ENCODE measurements around the gene TOP2A. TPM values are rescaled to one million over a fixed set of nuclear protein-coding genes. Genes with fewer than 3 reads are reported as not detected.

Gene TOP2A
- total RNA-seq, 1 experiment from 2014 or later = 230 TPM

DNA sequence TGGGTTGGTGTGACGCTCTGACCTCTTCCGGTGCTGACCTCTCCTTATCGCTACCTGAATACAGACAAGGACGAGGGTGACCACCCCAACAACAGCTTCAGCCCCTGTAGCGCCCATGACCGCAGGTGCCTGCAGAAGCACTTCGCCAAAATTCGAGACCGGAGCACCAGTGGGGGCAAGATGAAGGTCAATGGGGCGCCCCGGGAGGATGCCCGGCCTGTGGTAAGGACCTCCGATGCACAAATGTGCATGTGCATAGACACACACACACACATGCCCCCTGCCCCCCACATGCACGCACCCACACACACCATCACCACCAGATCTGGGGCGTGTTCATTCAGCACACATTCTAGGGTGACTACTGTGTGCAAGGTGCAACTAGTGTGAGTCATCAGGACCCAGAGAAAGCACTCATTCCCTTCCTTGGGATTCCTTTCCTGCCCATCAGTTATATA is 35.3 kb upstream of the TOP2A start:
- no peak overlapping the region for H2BK15ac ChIP-seq (ENCODE audit: low read depth, low read length)
- peaks cover under 1% of the 10 kb centered on the region for H4K20me1 ChIP-seq (ENCODE audit: control insufficient read depth, insufficient read depth, insufficient read length)
- H2BK20ac ChIP-seq (ENCODE audit: low read depth, low read length, poor library complexity, severe bottlenecking) = no peak overlapping the region
- no peaks in the 10 kb centered on the region for H3K9me3 Mint-ChIP-seq
- H4K5ac ChIP-seq (ENCODE audit: insufficient read length, low read depth, low read length) = no peak overlapping the region
- H3K23ac ChIP-seq (ENCODE audit: insufficient read length, low read depth, low read length) = no peak overlapping the region
- H2AK5ac ChIP-seq (ENCODE audit: insufficient read length, low read length) = no peak overlapping the region
- H3K23me2 ChIP-seq (ENCODE audit: insufficient read length, low read depth, low read length, poor library complexity, severe bottlenecking) = no peaks in the 10 kb centered on the region
- H3K27ac ChIP-seq (ENCODE audit: insufficient read length, low read depth, low read length) = no peak overlapping the region
- no peaks in the 10 kb centered on the region; the same call in 1 of the 2 replicates for H3K79me2 ChIP-seq (ENCODE audit: insufficient read depth, low read length)
- H3K27me3 Mint-ChIP-seq (ENCODE audit: low read depth) = no peaks in the 10 kb centered on the region
- WGBS (ENCODE audit: extremely low coverage, insufficient read length, low lambda C conversion rate) = no CpG with 5 or more reads among the region's 15 CpGs
- H3K36me3 Mint-ChIP-seq (ENCODE audit: insufficient read depth in 1 of 3, low read depth in 3 of 3) = peaks cover 39 to 46% (median 42%) of the 10 kb centered on the region in 3 experiments; a peak in 6 of 7 replicates
- H2BK5ac ChIP-seq (ENCODE audit: insufficient read length, low read length) = no peak overlapping the region
- H3K14ac ChIP-seq (ENCODE audit: insufficient read depth, low read length) = no peak overlapping the region
- no peaks in the 10 kb centered on the region for H3K4me1 ChIP-seq (ENCODE audit: insufficient read depth, low read length)
- TF ChIP-seq, protein P1, sequence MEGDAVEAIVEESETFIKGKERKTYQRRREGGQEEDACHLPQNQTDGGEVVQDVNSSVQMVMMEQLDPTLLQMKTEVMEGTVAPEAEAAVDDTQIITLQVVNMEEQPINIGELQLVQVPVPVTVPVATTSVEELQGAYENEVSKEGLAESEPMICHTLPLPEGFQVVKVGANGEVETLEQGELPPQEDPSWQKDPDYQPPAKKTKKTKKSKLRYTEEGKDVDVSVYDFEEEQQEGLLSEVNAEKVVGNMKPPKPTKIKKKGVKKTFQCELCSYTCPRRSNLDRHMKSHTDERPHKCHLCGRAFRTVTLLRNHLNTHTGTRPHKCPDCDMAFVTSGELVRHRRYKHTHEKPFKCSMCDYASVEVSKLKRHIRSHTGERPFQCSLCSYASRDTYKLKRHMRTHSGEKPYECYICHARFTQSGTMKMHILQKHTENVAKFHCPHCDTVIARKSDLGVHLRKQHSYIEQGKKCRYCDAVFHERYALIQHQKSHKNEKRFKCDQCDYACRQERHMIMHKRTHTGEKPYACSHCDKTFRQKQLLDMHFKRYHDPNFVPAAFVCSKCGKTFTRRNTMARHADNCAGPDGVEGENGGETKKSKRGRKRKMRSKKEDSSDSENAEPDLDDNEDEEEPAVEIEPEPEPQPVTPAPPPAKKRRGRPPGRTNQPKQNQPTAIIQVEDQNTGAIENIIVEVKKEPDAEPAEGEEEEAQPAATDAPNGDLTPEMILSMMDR (conservative IDR thresholded peaks at IDR 0.05) = no peak
- no peak overlapping the region for H3K56ac ChIP-seq (ENCODE audit: insufficient read length, low read depth, low read length)
- H3K4me3 Mint-ChIP-seq = no peak overlapping the region
- no peak overlapping the region for H3T11ph ChIP-seq (ENCODE audit: low read length)
- no peaks in the 10 kb centered on the region for H3K27me3 ChIP-seq (ENCODE audit: insufficient read depth, low read length)
- no peak overlapping the region for H3K9ac ChIP-seq (ENCODE audit: extremely low read depth, insufficient read length, low read length)
- no peak overlapping the region; a peak in 1 of 7 replicates for H3K27ac Mint-ChIP-seq
- H3K4me2 ChIP-seq (ENCODE audit: insufficient read depth, insufficient read length, low read length) = no peak overlapping the region
- no peak overlapping the region for H2AFZ ChIP-seq (ENCODE audit: low read length)
- DNase-seq = no peak
- no peak overlapping the region for H2BK12ac ChIP-seq (ENCODE audit: insufficient read length, low read depth, low read length)
- no peak overlapping the region for H4K8ac ChIP-seq (replicated peaks; ENCODE audit: insufficient read length, low read depth, low read length)
- no peak overlapping the region for H4K91ac ChIP-seq (ENCODE audit: insufficient read length, low read depth, low read length)
- H3K4ac ChIP-seq (ENCODE audit: low read depth, low read length) = no peak overlapping the region
- H3K4me1 Mint-ChIP-seq = peaks cover 17 to 26% of the 10 kb centered on the region in 2 experiments
- no peak overlapping the region for H2BK120ac ChIP-seq (ENCODE audit: low read depth, low read length, poor library complexity, severe bottlenecking)
- H3K79me1 ChIP-seq (ENCODE audit: insufficient read depth, low read depth, low read length, poor library complexity, severe bottlenecking) = no peaks in the 10 kb centered on the region
- H3K9me3 ChIP-seq (ENCODE audit: control insufficient read depth, low read depth, low read length) = no peaks in the 10 kb centered on the region
- no peak overlapping the region for H3K18ac ChIP-seq (ENCODE audit: insufficient read length, low read depth, low read length)
